Kidney (tissue), 14 donors: ENCODE results near the gene ADPRS. TPM values are rescaled to one million over a fixed set of nuclear protein-coding genes. Genes with fewer than 3 reads are reported as not detected.

Source experiments
- DNase-seq, 5 donors: peaks; one replicate each; pipeline ENCODE4 v3.0.0-alpha.2; 2013 to 2020
- FAIRE-seq: peaks from 2 replicates; lab custom pipeline; 2012; peaks lifted over from hg19 to GRCh38; lab: Jason Lieb, UNC
- H3K27ac ChIP-seq, 2 donors: one replicate each; pipeline ENCODE4 v1.7.0; 2013; ENCODE audit warnings: low read depth in 2 of 2, low read length in 2 of 2, inconsistent platforms in 1 of 2
- H3K27me3 ChIP-seq: one replicate; pipeline ENCODE4 v1.7.1; 2013; ENCODE audit warnings: low read length, inconsistent platforms; ENCODE audit not compliant: control insufficient read depth, insufficient read depth
- H3K36me3 ChIP-seq, 3 donors: one replicate each; pipeline versions ENCODE4 v1.7.0 to v1.7.1; 2013; ENCODE audit warnings: low read length in 3 of 3, control low read depth in 1 of 3, inconsistent platforms in 1 of 3; ENCODE audit not compliant: insufficient read depth in 3 of 3, control insufficient read depth in 2 of 3
- H3K4me1 ChIP-seq, 3 donors: one replicate each; pipeline versions ENCODE4 v1.7.0 to v1.7.1; 2013; ENCODE audit warnings: low read length in 3 of 3, inconsistent platforms in 1 of 3, low read depth in 1 of 3; ENCODE audit not compliant: control insufficient read depth in 2 of 3, insufficient read depth in 2 of 3
- H3K4me3 ChIP-seq, 3 donors: one replicate each; pipeline versions ENCODE4 v1.7.0 to v1.8.1; 2013; ENCODE audit warnings: low read length in 3 of 3, control low read depth in 1 of 3, inconsistent platforms in 1 of 3
- H3K9ac ChIP-seq, 3 donors: one replicate each; pipeline versions ENCODE4 v1.7.0 to v1.7.1; 2013; ENCODE audit warnings: low read length in 3 of 3, control low read depth in 1 of 3, inconsistent platforms in 1 of 3
- H3K9me3 ChIP-seq, 3 donors: one replicate each; pipeline versions ENCODE4 v1.7.0 to v1.7.1; 2013; ENCODE audit warnings: low read length in 3 of 3, control low read depth in 1 of 3, inconsistent platforms in 1 of 3; ENCODE audit not compliant: control insufficient read depth in 2 of 3, insufficient read depth in 1 of 3
- CTCF ChIP-seq: IDR thresholded peaks from 3 replicates; pipeline ENCODE4 v1.5.1; 2012; ENCODE audit warnings: mild to moderate bottlenecking, moderate library complexity, borderline replicate concordance; ENCODE audit not compliant: insufficient read depth; ENCODE audit errors: extremely low read depth
- intact Hi-C: fragments of 100-400 bp; cut with DNase I; formaldehyde crosslinking; loops from one replicate; pipeline ENCODE4 v1.11.1; 2022
- polyA plus RNA-seq: library from polyadenylated mRNA; stranded (reverse); fragments of 350-450 nt; fragmentation: Illumina TruSeq; extraction: RNeasy Lipid Tissue Mini Kit (QIAGEN cat#74804); gene quantifications from one replicate; pipeline ENCODE4 v1.2.3, GENCODE V29; 2014; ENCODE audit warnings: low read depth, low replicate concordance; ENCODE audit not compliant: insufficient read depth
- total RNA-seq: library from RNA; stranded (reverse); fragmentation: NEBNext Ultra II Directional; extraction: Animal tissue kit (Norgen Biotek cat#: 25700); gene quantifications from one replicate; pipeline ENCODE4 v1.2.1, GENCODE V29; 2021
- donor health status: control.
- donor health status: control.
- donor health status: control.
- donor health status: control.
- donor health status: control.
- donor health status: DM: yes; HTN: yes; CAD: no.
- donor health status: Normal renal cell carcinoma (clear cell type).

Gene ADPRS
- total and polyA plus RNA-seq, 2 donors from 2014 or later, result 26.9 to 36.4 TPM

GRCh38 chr1:36096500-36097432 is 8.1 kb downstream of the ADPRS start:
- FAIRE-seq, result no peak
- peak in 1 of 5 donors; percentile 12 for DNase-seq
- Histone ChIP-seq H3K27ac (no peak overlapping the region), H3K4me1 (peaks cover 0 to 9% (median 0%) of the 10 kb centered on the region in 3 donors), H3K27me3 (no peaks in the 10 kb centered on the region), H3K9ac (no peak overlapping the region), H3K9me3 (no peaks in the 10 kb centered on the region), H3K4me3 (no peak overlapping the region), H3K36me3 (peaks cover 4 to 31% (median 15%) of the 10 kb centered on the region in 3 donors)
- no peak for TF ChIP-seq CTCF
- intact Hi-C loops, result no loop called here

GRCh38 chr1:36097693-36098585 is 9.2 kb downstream of the ADPRS start:
- intact Hi-C loops, result no loop called here

More at GRCh38 chr1:36097693-36098585, 9.2 kb downstream of the ADPRS start:
- DNase-seq, result no peak
- no peak for FAIRE-seq
- no peak overlapping the region for H3K9ac ChIP-seq
- H3K27me3 ChIP-seq, result no peaks in the 10 kb centered on the region
- H3K27ac ChIP-seq, result no peak overlapping the region
- peaks cover 0 to 9% (median 0%) of the 10 kb centered on the region in 3 donors for H3K4me1 ChIP-seq
- TF ChIP-seq CTCF, result no peak
- no peaks in the 10 kb centered on the region for H3K9me3 ChIP-seq
- no peak overlapping the region for H3K4me3 ChIP-seq
- H3K36me3 ChIP-seq, result peaks cover 2 to 21% (median 9%) of the 10 kb centered on the region in 3 donors
